K562 (cell line): Measurements from ENCODE around the gene ATXN1. TPM values are rescaled to one million over a fixed set of nuclear protein-coding genes. Genes with fewer than 3 reads are reported as not detected.

Experiments used
- ATAC-seq: fragments of 200-7000 bp; cut with Tn5 transposase; 3 replicates; pipeline ENCODE4 v1.9.1; 2020; ENCODE audit warnings: moderate library complexity
- BruUV-seq: library from RNA; stranded (reverse); fragments of 400-500 nt; replicated peaks from 2 replicates; lab custom pipeline; 2021; lab: Mats Ljungman, UMichigan
- CTCF ChIA-PET: fragments of 300-600 bp; formaldehyde crosslinking; extraction: SDS; loops from one replicate; lab custom pipeline; 2021; ENCODE audit warnings: low intra/inter-chr PET ratio; lab: Yijun Ruan, JAX
- POLR2A ChIA-PET: fragments of 300-600, 350-650 bp; sonication (Branson Sonifier 250); formaldehyde crosslinking; extraction: SDS; loops from one replicate; lab custom pipeline; 2021; ENCODE audit warnings: antibody characterized with exemption, inconsistent platforms; lab: Yijun Ruan, JAX
- DNase-seq, 4 experiments: peaks; one replicate each; pipeline versions ENCODE4 v3.0.0 to v3.0.0-alpha.2; 2011 to 2018; ENCODE audit warnings: low spot score in 3 of 4, mixed read lengths in 3 of 4; ENCODE audit errors: extremely low read depth in 1 of 4
- FAIRE-seq: peaks from 2 replicates; lab custom pipeline; 2011; peaks lifted over from hg19 to GRCh38; lab: Jason Lieb, UNC
- H2AFZ ChIP-seq: 2 replicates; pipeline ENCODE4 v1.6.0; 2011; ENCODE audit warnings: low read depth, low read length, control low read depth, inconsistent platforms
- H3K27ac ChIP-seq: fragments of 200-600 bp; 3 replicates; pipeline ENCODE4 v1.8.0; 2011; ENCODE audit warnings: low read depth, mild to moderate bottlenecking, control low read depth, inconsistent platforms, low read length, moderate library complexity, mixed read lengths; ENCODE audit errors: extremely low read depth
- H3K27me3 ChIP-seq, 2 experiments: fragments of 300-600 bp in 1 of 2; 2 replicates in 1 of 2; 3 replicates in 1 of 2; pipeline versions ENCODE4 v1.6.0 to v1.8.0; 2011; ENCODE audit warnings: inconsistent platforms in 2 of 2, low read length in 2 of 2, mild to moderate bottlenecking in 1 of 2, mixed read lengths in 1 of 2, moderate library complexity in 1 of 2; ENCODE audit not compliant: control insufficient read depth in 2 of 2, insufficient read depth in 2 of 2
- H3K36me3 ChIP-seq: fragments of 300-600 bp; 3 replicates; pipeline ENCODE4 v1.8.0; 2011; ENCODE audit warnings: mild to moderate bottlenecking, low read length, inconsistent platforms; ENCODE audit not compliant: control insufficient read depth, insufficient read depth
- H3K4me1 ChIP-seq, 2 experiments: fragments of 200-600 bp in 1 of 2; replicated peaks in 1 of 2; 2 replicates in 1 of 2; 3 replicates in 1 of 2; pipeline versions ENCODE4 v1.5.1 to v1.8.0; 2011; ENCODE audit warnings: inconsistent platforms in 2 of 2, low read length in 2 of 2, mild to moderate bottlenecking in 1 of 2, mixed read lengths in 1 of 2, moderate library complexity in 1 of 2; ENCODE audit not compliant: control insufficient read depth in 2 of 2, insufficient read depth in 2 of 2
- H3K4me2 ChIP-seq: 2 replicates; pipeline ENCODE4 v1.6.1; 2011; ENCODE audit warnings: low read length, control low read depth, inconsistent platforms, mixed read lengths; ENCODE audit not compliant: insufficient read depth
- H3K4me3 ChIP-seq: fragments of 200-600 bp; sonication (generic), shearing (Covaris generic); 2 replicates; pipeline ENCODE4 v1.5.1; 2016; ENCODE audit warnings: control low read depth, inconsistent platforms
- H3K79me2 ChIP-seq: fragments of 200-600 bp; 3 replicates; pipeline ENCODE4 v1.8.0; 2011; ENCODE audit warnings: low read length, inconsistent platforms; ENCODE audit not compliant: control insufficient read depth, insufficient read depth
- H3K9ac ChIP-seq, 2 experiments: 2 replicates each; pipeline versions ENCODE4 v1.6.0 to v1.6.1; 2011; ENCODE audit warnings: low read depth in 2 of 2, low read length in 2 of 2, control low read depth in 1 of 2, inconsistent platforms in 1 of 2, mild to moderate bottlenecking in 1 of 2, mixed read lengths in 1 of 2; ENCODE audit not compliant: insufficient read depth in 1 of 2
- H3K9me1 ChIP-seq: one replicate; pipeline ENCODE4 v1.6.0; 2011; ENCODE audit warnings: inconsistent platforms, mild to moderate bottlenecking, low read length, moderate library complexity; ENCODE audit not compliant: control insufficient read depth, insufficient read depth
- H3K9me3 ChIP-seq: replicated peaks from 2 replicates; pipeline ENCODE4 v1.5.1; 2011; ENCODE audit warnings: low read depth, low read length, inconsistent platforms; ENCODE audit not compliant: control insufficient read depth, insufficient read depth
- H4K20me1 ChIP-seq: replicated peaks from 2 replicates; pipeline ENCODE4 v1.6.1; 2011; ENCODE audit warnings: low read length, inconsistent platforms, mixed read lengths; ENCODE audit not compliant: control insufficient read depth, insufficient read depth
- EP300 ChIP-seq: IDR thresholded peaks from 2 replicates; pipeline ENCODE4 v1.6.1; 2012; ENCODE audit warnings: low read length, improper control_type of control experiment
- GABPA ChIP-seq: fragments of 200-800 bp; sonication (Bioruptor generic); conservative IDR thresholded peaks from 2 replicates; pipeline ENCODE4 v1.6.1; 2016; ENCODE audit warnings: low read depth, missing genetic modification characterization, missing compliant biosample characterization
- HDAC8 ChIP-seq: fragments of 450-650 bp; IDR thresholded peaks from 2 replicates; pipeline ENCODE4 v1.6.1; 2016; ENCODE audit warnings: mild to moderate bottlenecking, missing genetic modification characterization, moderate library complexity, missing compliant biosample characterization
- HEY1 ChIP-seq: fragments of 250-450 bp; sonication (Bioruptor Pico); IDR thresholded peaks from 2 replicates; pipeline ENCODE4 v1.5.0; 2020; ENCODE audit warnings: mild to moderate bottlenecking, moderate library complexity, borderline replicate concordance
- HNRNPH1 ChIP-seq: fragments of 200-400 bp; formaldehyde crosslinking; optimal IDR thresholded peaks from 2 replicates; pipeline ENCODE3; 2017; ENCODE audit warnings: low read depth, mild to moderate bottlenecking, low read length, moderate library complexity
- NFE2L1 ChIP-seq: fragments of 450-650 bp; IDR thresholded peaks from 2 replicates; pipeline ENCODE4 v1.6.1; 2016; ENCODE audit warnings: missing genetic modification characterization, low read depth, mild to moderate bottlenecking, missing compliant biosample characterization, moderate library complexity, borderline replicate concordance
- PCBP2 ChIP-seq: fragments of 200-400 bp; formaldehyde crosslinking; IDR thresholded peaks from 2 replicates; pipeline ENCODE4 v1.6.1; 2018; ENCODE audit warnings: low read length, low read depth, mild to moderate bottlenecking, moderate library complexity; ENCODE audit not compliant: poor library complexity, severe bottlenecking
- PHF21A ChIP-seq: fragments of 450-650 bp; IDR thresholded peaks from 2 replicates; pipeline ENCODE4 v1.6.1; 2017; ENCODE audit warnings: low read depth, borderline replicate concordance
- RBM25 ChIP-seq: fragments of 200-400 bp; formaldehyde crosslinking; IDR thresholded peaks from 2 replicates; pipeline ENCODE4 v1.6.1; 2018; ENCODE audit warnings: low read length, low read depth, moderate library complexity; ENCODE audit not compliant: severe bottlenecking
- ZFX ChIP-seq: sonication (generic); formaldehyde crosslinking; IDR thresholded peaks from 2 replicates; pipeline ENCODE4 v1.8.0; 2022; ENCODE audit warnings: mild to moderate bottlenecking, missing genetic modification reagents, moderate library complexity
- ZNF24 ChIP-seq: fragments of 450-650 bp; IDR thresholded peaks from 2 replicates; pipeline ENCODE4 v1.6.1; 2016
- WGBS: fragments of 100-300 bp; shearing (Covaris generic); methylation state at CpG from one replicate; pipeline ENCODE4 v1.1.6; 2016; ENCODE audit warnings: low coverage, mixed read lengths; ENCODE audit not compliant: insufficient coverage; ENCODE audit errors: missing lambda C conversion rate; 5-methylcytosine and 5-hydroxymethylcytosine counted together
- in situ Hi-C: fragments of 300-500 bp; cut with MboI; formaldehyde crosslinking; loops from 4 replicates; pipeline ENCODE4 v1.15.0; 2018; ENCODE audit warnings: inconsistent platforms, mixed read lengths
- intact Hi-C: fragments of 100-400 bp; cut with micrococcal nuclease; formaldehyde crosslinking; loops from 2 replicates; pipeline ENCODE4 v1.14.2; 2022
- polyA plus RNA-seq, 8 experiments: library from polyadenylated mRNA; depleted of rRNA in 4 of 8; stranded (reverse) in 5 of 8; unstranded in 3 of 8; fragments of >200 nt; fragmentation: Nextera tagmentation in 2 of 8; fragmentation: Illumina TruSeq in 1 of 8; extraction: Ambion mirVana in 2 of 8; extraction: Trizol in 1 of 8; gene quantifications; 2 replicates each; pipeline versions ENCODE4 v1.2.1 to v1.2.3, GENCODE V29; 2011 to 2014; ENCODE audit warnings: inconsistent platforms in 1 of 8, missing spikeins in 1 of 8
- total RNA-seq, 7 experiments: library from RNA; depleted of rRNA in 6 of 7; stranded (reverse); fragments of >200 nt in 6 of 7; fragmentation: Illumina TruSeq in 2 of 7; extraction: Trizol in 2 of 7; gene quantifications; 2 replicates each; pipeline versions ENCODE4 v1.2.1 to v1.2.3, GENCODE V29; 2011 to 2021; ENCODE audit warnings: low replicate concordance in 1 of 7
- TF ChIP-seq, protein P1 (sequence below), 2 experiments: IDR thresholded peaks in 1 of 2; conservative IDR thresholded peaks in 1 of 2; 2 replicates each; pipeline ENCODE4 v1.6.1; 2016; ENCODE audit warnings: low read depth in 2 of 2, mild to moderate bottlenecking in 1 of 2, missing compliant biosample characterization in 1 of 2, missing genetic modification characterization in 1 of 2, moderate library complexity in 1 of 2
- TF ChIP-seq, protein P2 (sequence below), 2 experiments: fragments of 450-650 bp; IDR thresholded peaks; 2 replicates each; pipeline ENCODE4 v1.6.1; 2018; ENCODE audit warnings: mild to moderate bottlenecking in 2 of 2, low read depth in 1 of 2; ENCODE audit not compliant: partially characterized antibody in 2 of 2

Gene ATXN1
- total and polyA plus RNA-seq, 9 of the 15 experiments (the other 6 are each of a cell fraction or from before 2014, with no cell fraction given) = under 0.01 to 1.2 (median 0.58) TPM

DNA sequence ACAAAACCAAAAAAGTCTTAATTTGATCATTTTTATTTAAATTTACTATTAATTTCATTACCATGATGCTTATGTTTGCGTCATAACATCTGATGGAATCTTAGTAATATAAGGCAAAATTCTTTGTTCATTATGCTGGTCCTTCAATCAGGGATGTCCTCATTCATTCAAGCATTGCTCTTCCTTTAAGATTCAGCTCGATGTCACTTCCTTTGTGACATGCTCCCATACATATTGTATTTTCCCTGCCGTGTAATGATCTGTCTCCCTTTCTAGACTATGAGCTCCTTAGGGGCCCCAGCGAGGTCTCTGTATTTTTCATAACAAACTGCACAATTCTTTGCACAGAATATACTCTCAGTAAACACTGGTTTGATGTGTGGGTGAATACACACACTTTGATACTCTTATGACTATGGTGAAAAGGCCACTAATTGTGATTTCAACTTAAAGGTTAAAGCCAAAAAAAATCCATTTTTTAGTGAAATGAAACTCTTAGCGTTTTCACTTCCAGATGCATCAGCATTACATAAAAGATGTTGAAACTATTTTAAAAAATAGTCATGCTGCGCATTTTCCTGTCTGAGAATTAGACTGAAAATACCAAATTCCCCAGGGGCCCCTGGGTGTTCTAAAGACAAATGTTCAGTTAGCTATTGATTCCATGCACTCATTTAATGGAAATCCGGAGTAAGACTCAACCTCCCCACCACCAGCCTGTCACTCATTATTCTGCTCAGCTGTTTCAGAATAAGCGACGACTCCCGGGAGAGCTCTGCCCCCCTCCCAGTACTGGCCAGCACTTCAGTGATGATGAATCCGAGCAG, 169.7 kb downstream of the ATXN1 start:
- no peaks in the 10 kb centered on the region for H3K9me3 ChIP-seq
- no peak overlapping the region for H3K4me2 ChIP-seq
- H4K20me1 ChIP-seq = no peaks in the 10 kb centered on the region
- in situ Hi-C loops = no loop called here
- no peaks in the 10 kb centered on the region for H3K4me1 ChIP-seq
- no peaks in the 10 kb centered on the region for H3K79me2 ChIP-seq
- 2% methylated on average over 11 of the region's 11 CpGs for WGBS
- intact Hi-C loops = no loop called here
- H3K9ac ChIP-seq = no peak overlapping the region
- H3K36me3 ChIP-seq = no peaks in the 10 kb centered on the region
- ATAC-seq = no peak
- H3K4me3 ChIP-seq = no peak overlapping the region
- no peak overlapping the region for H2AFZ ChIP-seq
- BruUV-seq = no TSS peak
- peaks cover 0 to under 1% of the 10 kb centered on the region in 2 experiments; a peak in 2 of 5 replicates for H3K27me3 ChIP-seq
- no peak overlapping the region for H3K27ac ChIP-seq
- H3K9me1 ChIP-seq = no peaks in the 10 kb centered on the region
- FAIRE-seq = no peak
- CTCF ChIA-PET = no interaction called here
- DNase-seq = no peak
- POLR2A ChIA-PET = interaction anchor here (0.6 kb wide), 1 partner anchor 70 kb away, joined by 3 read pairs; no protein-coding TSS in a partner anchor
- TF ChIP-seq PCBP2 (no peak), RBM25 (no peak), ZNF24 (no peak), EP300 (no peak), ZFX (CRISPR knock-in tag) (no peak), NFE2L1 (tag) (no peak), HNRNPH1 (no peak), HDAC8 (tag) (no peak), PHF21A (no peak), GABPA (tag) (no peak), HEY1 (CRISPR knock-in tag) (no peak)
- TF ChIP-seq, protein P1, sequence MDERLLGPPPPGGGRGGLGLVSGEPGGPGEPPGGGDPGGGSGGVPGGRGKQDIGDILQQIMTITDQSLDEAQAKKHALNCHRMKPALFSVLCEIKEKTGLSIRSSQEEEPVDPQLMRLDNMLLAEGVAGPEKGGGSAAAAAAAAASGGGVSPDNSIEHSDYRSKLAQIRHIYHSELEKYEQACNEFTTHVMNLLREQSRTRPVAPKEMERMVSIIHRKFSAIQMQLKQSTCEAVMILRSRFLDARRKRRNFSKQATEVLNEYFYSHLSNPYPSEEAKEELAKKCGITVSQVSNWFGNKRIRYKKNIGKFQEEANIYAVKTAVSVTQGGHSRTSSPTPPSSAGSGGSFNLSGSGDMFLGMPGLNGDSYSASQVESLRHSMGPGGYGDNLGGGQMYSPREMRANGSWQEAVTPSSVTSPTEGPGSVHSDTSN (CRISPR knock-in tag; IDR thresholded peaks at IDR 0.05; ENCODE audit: low read depth) = no peak
- TF ChIP-seq, protein P1 (tag; conservative IDR thresholded peaks at IDR 0.05; ENCODE audit: low read depth) = no peak
- TF ChIP-seq, protein P2, sequence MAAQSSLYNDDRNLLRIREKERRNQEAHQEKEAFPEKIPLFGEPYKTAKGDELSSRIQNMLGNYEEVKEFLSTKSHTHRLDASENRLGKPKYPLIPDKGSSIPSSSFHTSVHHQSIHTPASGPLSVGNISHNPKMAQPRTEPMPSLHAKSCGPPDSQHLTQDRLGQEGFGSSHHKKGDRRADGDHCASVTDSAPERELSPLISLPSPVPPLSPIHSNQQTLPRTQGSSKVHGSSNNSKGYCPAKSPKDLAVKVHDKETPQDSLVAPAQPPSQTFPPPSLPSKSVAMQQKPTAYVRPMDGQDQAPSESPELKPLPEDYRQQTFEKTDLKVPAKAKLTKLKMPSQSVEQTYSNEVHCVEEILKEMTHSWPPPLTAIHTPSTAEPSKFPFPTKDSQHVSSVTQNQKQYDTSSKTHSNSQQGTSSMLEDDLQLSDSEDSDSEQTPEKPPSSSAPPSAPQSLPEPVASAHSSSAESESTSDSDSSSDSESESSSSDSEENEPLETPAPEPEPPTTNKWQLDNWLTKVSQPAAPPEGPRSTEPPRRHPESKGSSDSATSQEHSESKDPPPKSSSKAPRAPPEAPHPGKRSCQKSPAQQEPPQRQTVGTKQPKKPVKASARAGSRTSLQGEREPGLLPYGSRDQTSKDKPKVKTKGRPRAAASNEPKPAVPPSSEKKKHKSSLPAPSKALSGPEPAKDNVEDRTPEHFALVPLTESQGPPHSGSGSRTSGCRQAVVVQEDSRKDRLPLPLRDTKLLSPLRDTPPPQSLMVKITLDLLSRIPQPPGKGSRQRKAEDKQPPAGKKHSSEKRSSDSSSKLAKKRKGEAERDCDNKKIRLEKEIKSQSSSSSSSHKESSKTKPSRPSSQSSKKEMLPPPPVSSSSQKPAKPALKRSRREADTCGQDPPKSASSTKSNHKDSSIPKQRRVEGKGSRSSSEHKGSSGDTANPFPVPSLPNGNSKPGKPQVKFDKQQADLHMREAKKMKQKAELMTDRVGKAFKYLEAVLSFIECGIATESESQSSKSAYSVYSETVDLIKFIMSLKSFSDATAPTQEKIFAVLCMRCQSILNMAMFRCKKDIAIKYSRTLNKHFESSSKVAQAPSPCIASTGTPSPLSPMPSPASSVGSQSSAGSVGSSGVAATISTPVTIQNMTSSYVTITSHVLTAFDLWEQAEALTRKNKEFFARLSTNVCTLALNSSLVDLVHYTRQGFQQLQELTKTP (IDR thresholded peaks at IDR 0.05; ENCODE audit: low read depth in 1 of 2, partially characterized antibody in 2 of 2) = no peak
